Stimulated activated CD4-positive, alpha-beta T cell treated with anti-CD3 and anti-CD28 coated beads, Interleukin-1b, Interleukin-23, amount 100 ng/mL, for 4 hours (primary cell): ENCODE measurements around the gene RPH3AL.

ENCODE experiments used
- DNase-seq, 2 donors: peaks; one replicate each; pipeline ENCODE4 v3.0.0-alpha.2; 2020; ENCODE audit warnings: low read depth in 2 of 2

Gene RPH3AL

DNA sequence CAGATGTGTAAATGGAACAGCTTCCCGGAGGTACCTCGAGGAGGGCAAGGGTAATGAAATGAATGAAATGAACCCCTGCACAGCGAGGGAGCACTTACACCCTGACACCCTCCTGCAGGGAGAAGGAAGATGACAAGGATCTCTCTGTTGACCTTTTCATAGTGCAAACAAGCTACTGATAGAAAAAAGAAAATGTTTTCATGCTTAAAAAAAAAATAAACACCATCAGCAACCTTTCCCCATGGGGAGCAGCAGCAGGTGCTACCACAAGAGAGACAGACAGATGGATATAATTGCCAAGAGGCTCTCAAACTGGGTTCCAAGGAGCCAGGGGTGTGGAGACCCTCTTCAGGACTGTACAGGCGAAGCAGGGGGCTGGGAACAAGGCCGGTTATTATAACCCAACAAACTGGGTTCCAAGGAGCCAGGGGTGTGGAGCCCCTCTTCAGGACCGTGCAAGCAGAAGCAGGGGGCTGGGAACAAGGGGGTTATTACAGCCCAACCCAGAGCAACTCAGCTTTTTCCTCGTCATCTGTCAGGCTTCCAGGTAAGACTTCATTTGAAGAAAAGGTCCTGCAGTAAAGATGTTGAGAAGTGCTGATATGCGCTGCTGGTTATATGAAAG is 718 bp upstream of the RPH3AL start:
- DNase-seq = no peak

DNA sequence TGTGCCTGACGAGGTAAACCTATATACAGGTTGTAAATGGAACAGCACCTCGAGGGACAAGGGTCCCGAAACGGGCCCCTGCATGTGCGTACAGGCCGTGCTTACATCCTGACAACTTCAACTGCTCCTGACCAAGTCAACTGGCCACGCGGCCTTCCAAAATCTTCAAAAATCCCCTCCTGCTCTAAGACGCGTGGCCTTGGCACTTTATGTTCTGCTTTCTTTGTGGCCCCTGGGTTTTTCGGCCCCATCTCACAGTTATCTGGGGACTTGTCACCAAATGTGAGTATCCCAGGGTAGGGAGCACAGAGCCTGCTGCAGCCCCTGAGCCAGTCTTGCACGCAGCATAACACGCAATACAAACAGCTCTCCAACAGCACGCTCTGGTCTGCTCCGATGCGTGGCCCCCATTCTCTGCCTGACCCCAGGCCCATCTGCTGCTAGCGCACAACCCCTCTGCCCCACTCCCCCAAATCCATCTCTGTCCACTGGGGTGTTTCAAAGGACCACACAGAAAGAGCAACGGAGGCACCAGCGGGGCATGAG is 659 bp downstream of the RPH3AL start:
- DNase-seq = no peak

DNA sequence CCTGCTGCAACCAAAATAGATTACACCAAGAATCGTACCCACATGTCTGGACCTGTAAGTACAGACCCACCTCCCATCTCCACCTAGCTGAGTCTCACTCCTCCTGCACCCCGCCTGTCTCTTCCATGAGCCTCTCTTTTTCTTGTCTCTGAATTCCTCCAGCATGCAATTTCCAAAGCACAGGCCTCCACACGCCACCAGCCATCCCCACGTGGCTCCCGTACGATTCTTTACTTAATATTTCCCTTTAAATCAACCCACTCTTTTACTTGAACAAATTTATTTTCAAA is 1.2 kb downstream of the RPH3AL start:
- no peak for DNase-seq

DNA sequence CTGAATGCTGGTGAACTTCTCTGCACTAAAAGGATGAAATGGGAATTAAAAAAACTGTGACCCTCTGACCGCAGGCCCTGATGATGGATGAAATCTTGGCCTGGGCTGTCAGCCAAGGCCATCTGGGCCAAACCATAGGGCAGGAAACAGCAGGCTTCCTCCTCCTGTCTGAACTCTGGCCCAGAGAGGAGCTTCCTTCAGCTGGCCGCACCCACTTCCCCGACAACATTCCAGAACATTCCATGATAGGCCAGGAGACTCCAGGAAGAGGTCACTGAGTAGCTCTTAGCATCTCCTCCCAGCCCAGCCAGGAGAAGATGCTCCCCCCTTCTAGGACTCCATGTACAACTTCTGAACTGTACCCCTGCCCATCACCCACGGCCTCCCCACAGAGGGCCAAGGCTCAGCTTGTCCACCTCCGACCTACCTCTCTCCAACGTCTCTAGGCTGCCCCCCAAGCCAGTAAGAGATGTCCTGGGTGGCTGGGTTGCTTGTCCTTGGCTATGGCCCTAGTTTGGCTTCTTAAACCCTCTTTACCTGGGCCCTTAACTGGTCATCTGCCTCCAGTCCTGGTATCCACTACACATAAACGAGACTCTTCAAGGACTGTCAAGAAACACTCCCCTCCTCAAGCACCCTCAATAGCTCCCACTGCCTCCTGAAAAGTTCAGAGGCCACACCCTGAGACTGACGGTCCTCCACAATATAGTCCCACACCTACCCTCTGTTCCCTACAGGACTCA is 1.7 kb downstream of the RPH3AL start:
- DNase-seq = no peak

DNA sequence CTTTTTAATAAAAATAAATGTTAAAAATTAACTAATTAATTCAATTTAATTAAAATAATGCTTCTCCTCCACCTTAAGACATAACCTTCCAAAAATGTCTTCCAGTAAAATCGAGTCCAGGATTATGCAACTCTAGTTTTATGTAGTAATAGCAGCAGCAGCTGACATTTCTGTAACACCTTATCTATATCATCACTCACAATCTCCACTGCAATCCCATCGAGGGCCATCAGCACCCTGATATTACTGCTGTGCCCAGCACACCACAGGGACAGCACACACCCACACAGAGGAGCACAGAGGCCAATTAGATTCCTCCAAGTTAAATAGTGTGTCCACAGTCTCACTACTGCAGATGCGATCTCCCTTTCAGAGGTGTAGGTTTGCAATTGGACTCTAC is 2.9 kb downstream of the RPH3AL start:
- no peak for DNase-seq

DNA sequence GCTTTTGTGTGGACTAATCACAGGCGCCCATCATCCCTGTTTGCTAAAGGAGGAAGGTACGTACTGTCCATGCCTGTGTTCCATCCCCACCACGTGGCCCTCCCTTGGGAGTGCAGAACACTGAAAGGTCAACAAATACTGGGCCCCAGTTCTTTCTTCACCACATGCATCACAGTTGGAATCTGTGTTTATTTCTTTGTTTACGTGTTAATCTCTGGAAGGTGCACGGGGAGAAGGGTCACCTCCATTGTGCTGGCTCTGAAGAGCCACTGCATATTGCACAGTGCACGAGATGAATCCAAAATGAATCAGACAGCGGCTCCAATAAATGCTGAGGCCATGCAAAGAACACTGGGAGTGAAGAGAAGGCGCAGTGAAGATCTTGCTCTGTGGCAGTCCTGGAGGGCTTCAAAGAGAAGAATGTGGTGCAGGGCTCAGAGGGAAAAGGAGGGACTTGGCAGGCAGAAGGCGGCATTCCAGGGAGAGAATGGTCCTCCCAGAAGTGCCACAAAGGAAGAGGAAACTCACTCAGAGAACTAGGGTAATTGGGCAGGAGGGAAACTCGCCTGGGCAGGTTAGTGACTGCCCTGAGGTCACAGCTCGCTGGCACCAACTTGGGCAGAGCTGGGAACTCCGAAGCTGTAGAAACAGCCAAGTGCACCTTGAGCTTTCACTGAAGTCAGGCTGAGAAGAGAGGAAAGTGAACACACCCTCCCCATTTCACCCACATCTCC is 3.7 kb downstream of the RPH3AL start:
- no peak for DNase-seq

DNA sequence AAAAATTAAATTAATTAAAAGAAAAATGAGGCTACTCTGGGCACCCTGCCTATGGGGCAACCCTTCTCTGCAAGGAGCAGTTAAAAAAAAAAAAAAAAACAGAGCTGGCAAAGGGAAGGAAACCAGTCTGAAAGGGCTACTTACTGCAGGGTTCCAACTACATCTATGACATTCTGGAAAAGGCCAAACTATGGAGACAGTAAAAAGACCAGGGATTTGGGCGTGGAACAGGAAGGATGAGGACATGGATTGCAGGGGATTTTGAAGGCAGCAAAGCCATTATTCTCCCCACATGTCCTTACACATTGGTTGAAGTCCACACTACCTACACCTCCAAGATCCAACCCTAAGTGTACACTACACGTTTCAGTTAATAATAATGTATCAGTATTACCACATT is 4.6 kb downstream of the RPH3AL start:
- DNase-seq = no peak

DNA sequence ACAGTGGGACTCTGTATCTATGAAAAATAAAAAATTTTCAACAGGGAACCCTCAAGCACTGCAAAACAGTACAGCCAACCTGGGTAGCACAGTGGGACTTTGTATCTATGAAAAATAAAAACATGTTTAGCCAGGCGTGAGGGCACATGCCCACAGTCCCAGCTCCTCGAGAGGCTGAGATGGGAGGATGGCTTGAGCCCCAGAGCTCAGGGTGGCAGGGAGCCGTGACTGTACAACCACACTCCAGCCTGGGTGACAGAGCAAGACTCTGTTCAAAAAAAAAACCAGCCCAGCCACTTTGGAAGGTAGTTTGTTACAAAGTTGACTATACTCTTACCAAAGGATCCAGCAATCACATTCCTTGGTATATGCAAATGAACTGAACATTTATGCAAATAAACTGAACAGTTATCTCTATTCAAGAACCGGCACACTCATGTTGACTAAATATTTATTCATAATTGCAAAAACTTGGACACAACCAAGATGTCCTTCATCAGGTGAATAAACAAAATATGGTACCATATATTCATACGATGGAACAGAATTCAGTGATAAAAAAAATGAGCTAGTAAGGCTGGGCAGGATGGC is 5.2 kb downstream of the RPH3AL start:
- DNase-seq = no peak

DNA sequence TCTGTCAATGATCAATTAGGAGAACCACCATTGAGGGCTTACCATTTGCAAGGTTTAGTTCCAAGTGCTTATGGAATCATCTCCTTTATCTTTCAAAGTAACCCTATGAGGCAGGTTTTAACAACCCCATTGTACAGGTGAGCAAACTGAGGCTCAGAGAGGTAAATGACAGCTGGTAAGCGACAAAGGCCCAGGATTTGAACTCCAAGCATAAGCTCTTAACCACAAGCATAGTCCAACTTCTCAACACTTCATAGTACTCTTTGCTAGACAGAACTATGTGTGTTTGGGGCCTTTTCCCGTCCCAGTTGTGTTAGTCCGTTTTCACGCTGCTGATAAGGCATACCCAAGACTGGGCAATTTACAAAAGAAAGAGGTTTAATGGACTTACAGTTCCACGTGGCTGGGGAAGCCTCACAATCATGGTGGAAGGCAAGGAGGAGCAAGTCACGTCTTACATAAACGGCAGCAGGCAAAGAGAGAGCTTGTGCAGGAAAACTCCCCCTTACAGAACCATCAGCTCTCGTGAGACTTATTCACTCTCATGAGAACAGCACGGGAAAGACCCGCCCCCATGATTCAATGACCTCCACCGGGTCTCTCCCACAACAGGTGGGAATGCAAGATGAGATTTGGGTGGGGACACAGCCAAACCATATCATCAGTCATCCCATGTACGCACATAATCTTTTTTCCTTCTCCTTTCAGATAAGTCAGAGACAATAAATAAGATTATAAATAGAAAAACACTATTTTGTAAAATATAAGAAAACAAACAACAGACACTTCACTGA is 6.4 kb downstream of the RPH3AL start:
- DNase-seq = no peak

DNA sequence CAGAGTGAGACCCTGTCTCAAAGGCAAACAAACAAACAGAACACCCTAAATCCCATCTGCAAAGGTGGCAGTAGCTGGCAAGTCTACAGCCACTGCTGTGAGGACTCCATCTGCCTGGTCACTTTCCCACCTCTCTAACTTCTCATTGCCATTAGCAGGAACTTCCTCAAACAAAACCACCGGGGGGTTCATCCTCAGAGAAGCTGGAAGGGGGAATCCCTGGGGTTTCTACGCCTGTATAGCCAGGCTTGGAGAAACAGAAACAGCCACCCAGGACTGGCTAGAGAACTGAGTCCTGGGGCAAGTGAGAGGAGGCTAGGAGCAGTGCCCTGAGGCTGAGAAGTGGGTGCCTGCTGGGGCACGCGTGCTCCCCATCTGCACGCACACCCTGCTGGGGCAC is 7.3 kb downstream of the RPH3AL start:
- DNase-seq = no peak

DNA sequence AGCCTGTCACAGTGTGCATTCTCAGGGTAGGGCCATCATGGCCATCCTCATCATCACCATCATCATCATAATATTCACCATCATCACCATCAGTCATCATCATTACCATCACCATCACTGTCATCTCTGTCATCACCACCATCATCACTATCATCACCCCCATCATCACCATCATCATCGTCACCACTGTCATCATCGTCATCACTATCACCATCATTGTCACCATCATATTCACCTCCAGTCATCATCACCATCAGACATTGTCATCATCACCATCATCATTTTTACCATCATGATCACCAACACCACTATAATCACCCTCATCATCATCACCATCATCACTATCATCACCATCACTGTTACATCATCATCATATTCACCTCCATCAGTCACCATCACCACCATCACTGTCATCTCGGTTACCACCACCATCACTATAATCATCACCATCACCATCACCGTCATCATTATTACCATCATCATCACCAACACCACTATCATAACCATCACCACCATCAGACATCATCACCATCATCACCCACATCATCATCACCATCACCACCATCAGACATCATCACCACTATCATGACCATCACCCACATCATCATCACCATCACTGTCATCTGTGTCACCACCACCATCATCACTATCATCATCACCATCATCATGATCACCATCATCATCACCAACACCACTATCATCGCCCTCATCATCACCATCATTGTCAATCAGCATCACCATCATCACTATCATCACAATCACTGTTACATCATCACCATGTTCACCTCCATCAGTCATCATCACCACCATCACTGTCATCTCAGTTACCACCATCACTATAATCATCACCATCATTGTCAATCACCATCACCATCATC is 8.5 kb downstream of the RPH3AL start:
- DNase-seq = no peak

DNA sequence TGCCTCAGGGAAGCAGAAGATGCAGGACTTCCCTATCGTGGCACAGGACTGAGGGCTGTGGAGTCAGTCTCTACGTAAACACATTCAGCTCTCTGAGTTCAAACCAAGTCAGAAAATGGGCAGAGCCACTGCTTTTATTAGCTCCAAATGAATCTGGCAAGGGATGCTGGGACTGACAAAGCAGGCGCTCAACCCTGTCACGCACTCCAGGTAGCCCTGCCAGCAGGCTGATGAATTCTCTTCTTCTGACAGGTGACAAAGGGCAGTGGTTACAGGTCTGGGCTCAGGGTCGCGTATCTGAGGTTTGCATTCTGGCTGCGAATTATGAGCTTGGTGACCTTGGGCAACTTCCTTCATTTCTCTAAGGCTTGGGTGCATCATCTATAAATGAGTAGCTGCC is 9.4 kb downstream of the RPH3AL start:
- DNase-seq = no peak

DNA sequence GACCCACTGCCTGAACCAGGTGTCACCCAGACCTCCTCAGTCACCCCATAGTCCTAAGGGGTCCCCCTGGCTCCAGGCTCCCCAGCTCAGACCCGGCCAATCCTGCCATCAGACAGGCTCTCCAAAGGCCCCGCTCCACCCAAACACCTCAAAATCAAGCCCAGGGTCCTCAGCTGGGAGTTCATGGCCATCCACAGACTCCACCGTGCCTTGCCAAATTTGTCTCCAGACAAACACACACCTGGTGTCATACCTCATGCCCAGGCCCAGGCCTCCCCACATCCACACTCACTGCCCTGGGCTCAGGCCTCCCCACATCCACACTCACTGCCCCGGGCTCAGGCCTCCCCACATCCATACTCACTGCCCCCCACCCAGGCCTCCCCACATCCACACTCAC is 12.5 kb downstream of the RPH3AL start:
- no peak for DNase-seq

DNA sequence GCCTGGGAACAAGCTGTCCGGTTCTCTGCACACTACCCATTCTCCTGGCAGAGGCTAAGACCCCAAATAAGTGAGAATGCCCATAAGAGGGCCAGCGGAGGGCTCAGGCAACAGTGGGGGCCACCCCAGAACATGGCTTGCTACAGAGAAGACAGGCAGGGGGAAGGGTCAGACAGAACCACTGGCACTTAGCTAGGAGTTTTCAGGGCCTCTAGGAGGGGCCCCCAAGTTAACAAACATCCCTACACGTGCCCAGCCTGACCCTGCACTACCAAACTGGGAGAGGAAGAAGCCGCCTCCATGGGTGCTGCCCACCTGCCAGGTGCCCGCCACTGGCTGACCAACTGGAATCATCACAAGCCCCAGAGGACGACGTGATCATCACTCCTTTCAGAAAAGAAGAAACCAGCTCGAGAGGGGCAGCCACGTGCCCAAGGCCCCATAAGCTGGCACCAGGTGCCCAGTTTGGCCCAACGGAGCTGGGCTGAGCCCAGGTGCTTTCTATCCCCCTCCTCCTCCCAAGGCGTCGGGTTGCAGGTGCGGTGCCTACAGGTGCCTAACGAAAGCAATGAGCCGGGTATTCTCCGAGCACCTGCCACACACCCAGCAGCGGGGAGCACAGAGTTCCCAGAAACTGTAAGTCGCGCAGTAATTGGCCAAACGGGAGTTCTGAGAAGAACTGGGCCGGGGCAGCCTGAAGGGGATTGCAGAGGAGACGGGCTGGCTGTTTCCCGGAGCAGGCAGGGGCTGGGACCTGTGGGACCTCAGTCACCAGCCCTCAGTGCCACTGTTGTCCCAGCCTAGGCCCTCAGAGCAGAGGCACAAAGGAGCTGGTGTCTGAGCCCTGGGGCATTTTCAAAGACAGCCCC is 13.2 kb downstream of the RPH3AL start:
- no peak for DNase-seq

DNA sequence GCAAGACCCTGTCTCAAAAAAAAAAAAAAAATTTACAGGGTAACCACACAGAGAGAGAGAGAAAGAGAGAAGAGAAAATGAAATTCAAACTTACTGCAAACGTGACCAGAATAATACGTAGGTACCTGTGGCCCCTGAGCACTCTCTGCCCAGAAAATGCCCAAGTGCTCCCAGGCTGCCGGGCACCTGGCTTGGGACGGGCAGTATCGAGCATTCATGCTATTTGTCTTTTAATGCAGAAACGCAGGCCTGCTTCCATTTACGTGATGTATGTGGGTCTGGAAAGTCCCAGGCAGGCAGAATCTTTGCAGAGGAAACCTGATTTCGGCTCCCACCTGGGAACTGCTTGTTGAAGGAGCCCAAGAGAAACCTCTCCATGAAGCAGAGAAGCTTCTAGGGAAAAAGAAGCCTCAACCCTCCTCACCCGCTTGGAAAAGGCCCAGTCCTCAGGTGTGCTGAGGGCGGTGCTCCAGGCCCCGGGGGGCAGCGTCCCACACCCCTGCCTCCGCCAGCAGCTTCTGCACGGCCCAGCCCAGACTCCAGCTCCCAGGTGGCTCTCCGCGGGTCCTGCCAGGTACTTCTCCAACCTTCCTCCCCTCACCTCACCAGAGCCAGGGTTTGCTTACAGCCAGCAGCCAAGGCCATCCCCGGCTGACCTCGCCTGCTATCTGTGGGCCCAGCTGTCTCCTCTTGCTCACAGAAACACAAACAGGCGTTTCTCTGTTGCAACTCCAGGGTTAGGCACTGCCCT is 14.0 kb downstream of the RPH3AL start:
- no peak for DNase-seq

DNA sequence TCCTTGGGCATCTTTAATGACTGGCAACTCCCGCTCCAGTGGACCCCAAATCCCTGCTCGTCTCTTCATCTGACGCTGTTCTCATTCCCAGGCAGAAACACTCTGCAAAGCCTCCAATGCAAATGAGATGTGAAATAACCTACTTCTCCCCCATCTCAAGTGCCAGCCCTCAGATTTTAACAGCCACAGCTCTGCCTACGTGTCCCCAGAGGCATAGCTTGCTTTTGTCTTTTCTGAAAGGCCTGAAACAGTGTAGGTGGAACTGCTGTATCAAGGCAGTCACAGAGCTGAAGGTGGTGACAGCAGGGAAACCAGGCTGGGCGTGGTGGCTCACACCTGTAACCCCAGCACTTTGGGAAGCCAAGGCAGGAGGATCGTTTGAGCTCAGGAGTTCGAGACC is 14.7 kb downstream of the RPH3AL start:
- no peak for DNase-seq

DNA sequence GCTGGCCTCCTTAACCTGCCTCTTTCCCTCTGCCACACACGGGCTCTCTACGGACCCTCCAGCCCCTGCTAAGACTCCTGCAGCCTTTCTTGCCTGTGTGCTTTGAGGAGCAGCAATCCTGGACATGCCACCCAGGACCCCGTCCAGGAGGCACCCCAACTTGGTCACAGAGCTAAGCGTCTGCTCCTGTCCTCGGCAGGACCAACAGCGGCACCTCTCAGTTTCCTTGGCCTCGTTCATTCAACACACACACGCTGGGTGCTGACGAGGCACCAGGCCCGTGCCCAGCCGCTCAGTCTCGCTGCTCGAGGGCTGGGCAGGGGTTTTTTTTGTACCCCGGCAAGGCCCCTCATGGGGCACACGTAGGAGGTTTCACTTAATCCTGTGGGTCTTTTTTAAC is 15.2 kb downstream of the RPH3AL start:
- no peak for DNase-seq

DNA sequence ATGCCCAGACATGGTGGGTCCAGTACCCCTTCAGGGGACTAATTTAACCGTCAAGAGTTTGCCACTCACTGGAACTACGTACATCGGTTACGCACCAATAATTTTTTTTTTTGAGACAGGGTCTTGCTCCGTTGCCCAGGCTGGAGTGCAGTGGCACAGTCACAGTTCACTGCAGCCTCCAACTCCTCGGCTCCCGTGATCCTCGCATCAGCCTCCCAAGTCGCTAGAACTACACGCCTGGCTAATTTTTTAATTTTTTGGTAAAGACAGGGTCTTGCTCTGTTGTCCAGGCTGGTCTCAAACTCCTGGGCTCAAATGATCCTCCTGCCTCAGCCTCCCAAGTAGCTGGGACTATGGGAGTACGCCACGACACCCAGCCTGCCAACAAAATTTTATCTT is 15.6 kb downstream of the RPH3AL start:
- no peak for DNase-seq
